Right lobe of liver (tissue), 4 donors: Measurements from ENCODE around the gene DUSP2.

Experiments
- POLR2A ChIP-seq: fragments of 450-650 bp; IDR thresholded peaks from one replicate; pipeline ENCODE4 v1.6.1; 2017; ENCODE audit warnings: antibody characterized with exemption, mild to moderate bottlenecking
- TF ChIP-seq, protein P1 (sequence below), 4 donors: fragments of 200-600 bp in 3 of 4; fragments of 450-650 bp in 1 of 4; IDR thresholded peaks; one replicate each; pipeline versions ENCODE4 v1.5.1 to v1.8.0; 2016 to 2022; ENCODE audit warnings: antibody characterized with exemption in 4 of 4, mild to moderate bottlenecking in 2 of 4
- donor health status: DM: no; HTN: no; CAD: no.
- donor health status: DM: no; HTN: no; CAD: no.
- donor health status: DM: no; HTN: yes; CAD: no.

GRCh38 chr2:96123290-96123689 lies 21.9 kb downstream of the DUSP2 start:
- TF ChIP-seq POLR2A = no peak
- TF ChIP-seq, protein P1, sequence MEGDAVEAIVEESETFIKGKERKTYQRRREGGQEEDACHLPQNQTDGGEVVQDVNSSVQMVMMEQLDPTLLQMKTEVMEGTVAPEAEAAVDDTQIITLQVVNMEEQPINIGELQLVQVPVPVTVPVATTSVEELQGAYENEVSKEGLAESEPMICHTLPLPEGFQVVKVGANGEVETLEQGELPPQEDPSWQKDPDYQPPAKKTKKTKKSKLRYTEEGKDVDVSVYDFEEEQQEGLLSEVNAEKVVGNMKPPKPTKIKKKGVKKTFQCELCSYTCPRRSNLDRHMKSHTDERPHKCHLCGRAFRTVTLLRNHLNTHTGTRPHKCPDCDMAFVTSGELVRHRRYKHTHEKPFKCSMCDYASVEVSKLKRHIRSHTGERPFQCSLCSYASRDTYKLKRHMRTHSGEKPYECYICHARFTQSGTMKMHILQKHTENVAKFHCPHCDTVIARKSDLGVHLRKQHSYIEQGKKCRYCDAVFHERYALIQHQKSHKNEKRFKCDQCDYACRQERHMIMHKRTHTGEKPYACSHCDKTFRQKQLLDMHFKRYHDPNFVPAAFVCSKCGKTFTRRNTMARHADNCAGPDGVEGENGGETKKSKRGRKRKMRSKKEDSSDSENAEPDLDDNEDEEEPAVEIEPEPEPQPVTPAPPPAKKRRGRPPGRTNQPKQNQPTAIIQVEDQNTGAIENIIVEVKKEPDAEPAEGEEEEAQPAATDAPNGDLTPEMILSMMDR (IDR thresholded peaks at IDR 0.05) = no peak
